GM12864 (cell line): ENCODE measurements around the gene PEX11G.

Experiments
- DNase-seq: peaks from one replicate; pipeline ENCODE4 v3.0.0-alpha.2; 2011; ENCODE audit warnings: low read depth
- H3K4me3 ChIP-seq: 2 replicates; pipeline ENCODE4 v1.5.1; 2011; ENCODE audit warnings: mild to moderate bottlenecking, low read depth, low read length, control low read depth
- CTCF ChIP-seq: IDR thresholded peaks from 2 replicates; pipeline ENCODE4 v1.5.1; 2011; ENCODE audit warnings: low read depth, mild to moderate bottlenecking, moderate library complexity, low read length, control low read depth, inconsistent platforms; ENCODE audit errors: missing control alignments

PEX11G gene

DNA sequence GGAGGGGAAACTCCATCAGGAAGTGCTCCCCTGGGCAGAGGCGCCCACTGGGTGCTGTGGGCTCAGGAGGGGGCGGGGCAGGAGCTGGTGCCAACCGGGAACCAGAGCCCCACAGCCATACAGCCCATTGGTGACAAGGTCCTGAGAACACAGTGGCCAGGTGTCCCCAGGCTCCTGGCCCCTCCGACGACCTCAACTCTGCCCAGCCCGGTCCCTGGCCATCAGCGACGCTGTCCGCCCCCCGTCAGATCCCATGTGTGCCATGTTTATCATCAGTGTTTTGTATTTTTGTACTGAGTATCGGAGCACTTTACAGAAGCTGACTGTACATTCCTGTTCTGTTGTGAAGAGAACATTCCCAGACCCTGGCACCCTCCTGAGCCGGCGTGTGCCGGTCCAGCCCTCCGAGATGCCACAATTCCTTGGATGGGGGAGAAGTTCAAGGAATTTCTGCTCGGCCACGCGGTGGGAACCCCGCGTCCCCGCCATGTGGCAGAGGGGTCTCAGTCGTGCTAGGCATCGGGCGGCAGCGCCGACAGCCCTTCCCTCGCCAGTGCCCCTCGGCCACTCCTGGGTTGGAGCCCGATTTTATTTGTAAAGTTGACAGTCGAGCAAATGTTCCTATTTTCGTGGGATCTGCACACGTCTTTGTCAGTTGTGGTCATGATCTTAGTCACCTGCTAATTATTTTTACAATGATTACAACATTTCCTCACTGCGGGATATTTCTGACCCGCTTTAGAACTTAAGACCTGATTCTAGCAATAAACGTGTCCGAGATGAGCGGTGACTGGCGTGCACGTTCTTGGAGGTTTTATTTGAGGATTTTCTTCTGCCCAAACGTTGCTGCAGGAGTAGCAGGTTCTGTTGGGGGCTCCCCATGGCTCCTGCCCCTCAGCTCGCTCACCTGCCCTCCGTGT is 16.9 kb downstream of the PEX11G start:
- no peak for TF ChIP-seq CTCF
- DNase-seq: no peak
- no peak overlapping the region for H3K4me3 ChIP-seq

GRCh38 chr19:7470540-7471305 is 18.1 kb downstream of the PEX11G start:
- TF ChIP-seq CTCF: no peak
- no peak for DNase-seq
- H3K4me3 ChIP-seq: no peak overlapping the region

DNA sequence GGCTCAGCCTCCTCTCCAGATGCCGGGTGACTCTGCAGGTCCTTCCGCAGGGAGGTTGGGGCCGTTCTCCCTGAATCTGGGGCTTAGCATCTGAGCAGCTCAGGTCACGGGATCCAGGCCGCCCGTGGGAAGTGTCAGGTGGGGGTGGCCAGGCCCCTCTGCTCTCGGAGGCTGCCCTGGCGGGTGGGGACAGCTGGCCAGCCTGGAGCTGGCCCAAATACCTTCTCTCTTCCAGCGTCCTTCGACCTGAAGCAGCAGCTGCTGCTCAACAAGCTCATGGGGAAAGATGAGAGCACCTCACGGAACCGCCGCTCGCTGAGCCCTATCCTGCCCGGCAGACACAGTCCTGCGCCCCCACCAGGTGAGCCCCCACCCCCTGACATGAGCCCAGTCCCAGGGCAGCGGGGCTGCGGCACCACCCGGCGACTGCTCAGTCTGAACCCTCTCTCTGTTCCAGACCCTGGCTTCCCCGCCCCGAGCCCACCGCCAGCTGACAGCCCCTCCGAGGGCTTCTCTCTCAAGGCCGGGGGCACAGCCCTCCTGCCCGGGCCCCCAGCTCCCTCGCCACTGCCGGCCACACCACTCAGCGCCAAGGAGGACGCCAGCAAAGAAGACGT is 19.1 kb downstream of the PEX11G start:
- no peak for DNase-seq
- TF ChIP-seq CTCF: no peak
- H3K4me3 ChIP-seq: no peak overlapping the region

DNA sequence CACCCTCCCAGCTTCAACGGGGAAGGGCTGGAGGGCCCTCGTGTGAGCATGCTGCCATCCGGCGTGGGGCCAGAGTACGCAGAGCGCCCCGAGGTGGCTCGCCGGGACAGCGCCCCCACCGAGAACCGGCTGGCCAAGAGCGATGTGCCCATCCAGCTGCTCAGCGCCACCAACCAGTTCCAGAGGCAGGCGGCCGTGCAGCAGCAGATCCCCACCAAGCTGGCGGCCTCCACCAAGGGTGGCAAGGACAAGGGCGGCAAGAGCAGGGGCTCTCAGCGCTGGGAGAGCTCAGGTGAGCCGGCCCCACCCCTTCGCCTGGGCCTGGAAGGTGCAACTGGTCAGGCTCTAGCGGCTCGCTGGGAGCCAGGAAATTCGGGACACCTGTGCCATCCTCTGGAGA is 20.0 kb downstream of the PEX11G start:
- DNase-seq: no peak
- no peak overlapping the region for H3K4me3 ChIP-seq
- no peak for TF ChIP-seq CTCF

DNA sequence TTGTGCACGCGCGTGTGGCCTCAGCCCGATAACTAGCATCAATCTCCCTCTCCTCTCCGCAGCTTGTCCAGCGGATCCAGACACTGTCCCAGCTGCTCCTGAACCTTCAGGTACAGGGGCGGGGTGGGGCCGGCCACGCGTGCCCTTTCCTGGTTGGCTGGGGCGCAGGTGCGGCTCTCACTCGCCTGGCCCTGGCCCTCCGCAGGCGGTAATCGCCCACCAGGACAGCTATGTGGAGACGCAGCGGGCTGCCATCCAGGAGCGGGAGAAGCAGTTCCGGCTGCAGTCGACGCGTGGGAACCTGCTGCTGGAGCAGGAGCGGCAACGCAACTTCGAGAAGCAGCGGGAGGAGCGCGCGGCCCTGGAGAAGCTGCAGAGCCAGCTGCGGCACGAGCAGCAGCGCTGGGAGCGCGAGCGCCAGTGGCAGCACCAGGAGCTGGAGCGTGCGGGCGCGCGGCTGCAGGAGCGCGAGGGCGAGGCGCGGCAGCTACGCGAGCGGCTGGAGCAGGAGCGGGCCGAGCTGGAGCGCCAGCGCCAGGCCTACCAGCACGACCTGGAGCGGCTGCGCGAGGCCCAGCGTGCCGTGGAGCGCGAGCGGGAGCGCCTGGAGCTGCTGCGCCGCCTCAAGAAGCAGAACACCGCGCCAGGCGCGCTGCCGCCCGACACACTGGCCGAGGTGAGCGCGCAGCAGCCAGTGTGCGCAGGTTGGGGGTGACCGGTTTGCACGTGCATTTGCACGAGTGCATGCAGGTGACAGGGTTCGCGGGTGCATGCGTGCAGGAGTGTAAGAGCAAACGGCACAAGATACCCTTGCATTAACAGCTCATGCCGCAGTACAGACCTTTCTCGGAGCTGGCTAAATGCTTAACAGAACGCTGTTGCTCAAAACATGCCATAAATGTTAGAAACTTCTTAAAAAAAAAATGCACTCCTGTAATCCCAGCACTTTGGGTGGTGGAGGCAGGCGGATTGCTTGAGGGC is 21.5 kb downstream of the PEX11G start:
- no peak for DNase-seq
- TF ChIP-seq CTCF: no peak
- H3K4me3 ChIP-seq: no peak overlapping the region

GRCh38 chr19:7463575-7463974 is 25.3 kb downstream of the PEX11G start:
- no peak overlapping the region for H3K4me3 ChIP-seq
- TF ChIP-seq CTCF: no peak
- no peak for DNase-seq
